K562 (cell line): ENCODE data around the gene PPP1R9A. TPM values are rescaled to one million over a fixed set of nuclear protein-coding genes. Genes with fewer than 3 reads are reported as not detected.

Experiments used
- HNRNPUL1 ChIP-seq: fragments of 200-400 bp; formaldehyde crosslinking; IDR thresholded peaks from 2 replicates; pipeline ENCODE4 v1.6.1; 2017; ENCODE audit warnings: low read length
- REST ChIP-seq, 2 experiments: fragments of 450-650 bp; formaldehyde crosslinking in 1 of 2; IDR thresholded peaks; 2 replicates each; pipeline versions ENCODE4 v1.4.0 to v1.6.1; 2014 to 2020; ENCODE audit warnings: mild to moderate bottlenecking in 2 of 2, borderline replicate concordance in 1 of 2, low read depth in 1 of 2
- ZBTB9 ChIP-seq: fragments of 450-650 bp; formaldehyde crosslinking; IDR thresholded peaks from 2 replicates; pipeline ENCODE4 v1.4.0; 2020; ENCODE audit warnings: mild to moderate bottlenecking, moderate library complexity
- ZNF3 ChIP-seq: fragments of 250-450 bp; sonication (Bioruptor Pico); IDR thresholded peaks from 2 replicates; pipeline ENCODE4 v1.5.0; 2021; ENCODE audit warnings: mild to moderate bottlenecking, moderate library complexity
- polyA plus RNA-seq, 8 experiments: library from polyadenylated mRNA; depleted of rRNA in 4 of 8; stranded (reverse) in 5 of 8; unstranded in 3 of 8; fragments of >200 nt; fragmentation: Nextera tagmentation in 2 of 8; fragmentation: Illumina TruSeq in 1 of 8; extraction: Ambion mirVana in 2 of 8; extraction: Trizol in 1 of 8; gene quantifications; 2 replicates each; pipeline versions ENCODE4 v1.2.1 to v1.2.3, GENCODE V29; 2011 to 2014; ENCODE audit warnings: inconsistent platforms in 1 of 8, missing spikeins in 1 of 8
- total RNA-seq, 7 experiments: library from RNA; depleted of rRNA in 6 of 7; stranded (reverse); fragments of >200 nt in 6 of 7; fragmentation: Illumina TruSeq in 2 of 7; extraction: Trizol in 2 of 7; gene quantifications; 2 replicates each; pipeline versions ENCODE4 v1.2.1 to v1.2.3, GENCODE V29; 2011 to 2021; ENCODE audit warnings: low replicate concordance in 1 of 7

PPP1R9A gene
- total and polyA plus RNA-seq, 9 of the 15 experiments (the other 6 are each of a cell fraction or from before 2014, with no cell fraction given) = 0.24 TPM; not detected in 8

GRCh38 chr7:94888995-94889523, 18.3 kb upstream of the PPP1R9A start (continued):
- no peak for TF ChIP-seq REST (IDR thresholded peaks at IDR 0.05; ENCODE audit: borderline replicate concordance)
- TF ChIP-seq REST (CRISPR knock-in tag; IDR thresholded peaks at IDR 0.05; ENCODE audit: low read depth) = no peak
- no peak for TF ChIP-seq HNRNPUL1
- no peak for TF ChIP-seq ZBTB9 (CRISPR knock-in tag)
- TF ChIP-seq ZNF3 (CRISPR knock-in tag) = no peak
